Body of pancreas (tissue), 4 donors: Measurements from ENCODE around the gene RUFY3.

Source experiments
- CTCF ChIP-seq, 7 experiments: fragments of 450-650 bp in 4 of 7; fragments of 200-600 bp in 3 of 7; sonication (generic) in 3 of 7; IDR thresholded peaks; one replicate each; pipeline ENCODE4 v1.5.1; 2016 to 2019; ENCODE audit warnings: antibody characterized with exemption in 7 of 7
- POLR2A ChIP-seq, 3 donors: fragments of 450-650 bp; IDR thresholded peaks; one replicate each; pipeline ENCODE4 v1.6.1; 2016; ENCODE audit warnings: antibody characterized with exemption in 3 of 3, mild to moderate bottlenecking in 2 of 3

DNA sequence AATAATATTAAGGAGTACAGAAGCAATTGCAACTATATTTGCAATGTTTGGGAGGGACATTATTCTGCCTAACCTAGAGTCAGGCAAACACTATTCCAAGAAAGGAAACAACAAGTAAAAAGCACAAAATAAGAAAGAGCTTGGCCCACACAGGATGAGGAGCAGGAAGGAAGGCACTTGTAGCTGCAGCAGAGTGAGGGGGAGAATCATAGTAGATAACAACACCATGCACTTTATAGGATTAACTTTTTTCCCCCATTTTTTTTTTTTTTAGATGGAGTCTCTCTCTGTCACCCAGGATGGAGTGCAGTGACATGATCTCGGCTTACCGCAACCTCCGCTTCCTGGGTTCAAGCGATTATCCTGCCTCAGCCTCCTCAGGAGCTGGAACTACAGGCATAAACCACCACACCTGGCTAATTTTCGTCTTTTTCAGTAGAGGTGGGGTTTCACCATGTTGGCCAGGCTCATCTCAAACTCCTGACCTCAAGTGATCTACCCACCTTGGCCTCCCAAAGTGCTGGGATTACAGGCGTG is 45.1 kb upstream of the RUFY3 start:
- TF ChIP-seq CTCF (IDR thresholded peaks at IDR 0.05) (no peak), POLR2A (IDR thresholded peaks at IDR 0.05) (no peak)
